ENCODE data around the gene UBA5.

Gene UBA5

GRCh38 chr3:132645058-132645457 lies 15.1 kb upstream of the UBA5 start:
- Histone ChIP-seq H3K14ac (ENCODE audit: low read length in 2 of 2) (no peak overlapping the region), H2AK5ac (ENCODE audit: low read length, severe bottlenecking) (no peak overlapping the region), H3K9ac (ENCODE audit: low read length) (peak overlapping the region; percentile 21), H3K23ac (ENCODE audit: low read length in 2 of 2) (no peak overlapping the region), H3K4me1 (ENCODE audit: control insufficient read depth, insufficient read depth, low read depth, low read length) (no peaks in the 10 kb centered on the region), H2BK120ac (ENCODE audit: low read depth, low read length) (no peak overlapping the region), H2BK5ac (ENCODE audit: low read depth, low read length, poor library complexity, severe bottlenecking) (no peak overlapping the region), H2BK15ac (ENCODE audit: low read depth, poor library complexity, severe bottlenecking) (no peak overlapping the region), H3K4me2 (ENCODE audit: low read length, poor library complexity, severe bottlenecking) (no peak overlapping the region), H3K4ac (ENCODE audit: low read depth in 1 of 2, low read length in 2 of 2) (no peak overlapping the region), H2BK12ac (ENCODE audit: low read length in 2 of 2) (no peak overlapping the region), H3K79me1 (replicated peaks; ENCODE audit: low read length, poor library complexity, severe bottlenecking) (peaks cover 10% of the 10 kb centered on the region), H3K9me3 (ENCODE audit: control insufficient read depth, low read length) (no peaks in the 10 kb centered on the region), H3K27ac (ENCODE audit: low read length, poor library complexity, severe bottlenecking) (no peak overlapping the region), H3K4me3 (ENCODE audit: insufficient read depth in 1 of 2, low read depth in 1 of 2, low read length in 2 of 2) (no peak overlapping the region), H4K91ac (ENCODE audit: low read length) (no peak overlapping the region), H2AFZ (ENCODE audit: low read depth, low read length) (no peak overlapping the region), H3K27me3 (ENCODE audit: control insufficient read depth in 1 of 2, insufficient read depth in 1 of 2, low read length in 2 of 2) (no peaks in the 10 kb centered on the region), H3K36me3 (ENCODE audit: control insufficient read depth in 1 of 2, insufficient read depth in 2 of 2, low read depth in 1 of 2, low read length in 2 of 2) (peaks cover 0 to 6% of the 10 kb centered on the region in 2 experiments), H4K8ac (ENCODE audit: low read length) (no peak overlapping the region), H3K18ac (ENCODE audit: low read depth in 1 of 2, low read length in 2 of 2) (no peak overlapping the region)
- no peak for DNase-seq
- WGBS: 87% methylated on average over 1 of the region's 1 CpG

- Histone ChIP-seq H3K14ac (ENCODE audit: low read length in 2 of 2) (no peak overlapping the region), H3K18ac (ENCODE audit: low read depth in 1 of 2, low read length in 2 of 2) (no peak overlapping the region), H3K27me3 (ENCODE audit: control insufficient read depth in 1 of 2, insufficient read depth in 1 of 2, low read length in 2 of 2) (no peaks in the 10 kb centered on the region), H2AK5ac (ENCODE audit: low read length, severe bottlenecking) (no peak overlapping the region), H3K36me3 (ENCODE audit: control insufficient read depth in 1 of 2, insufficient read depth in 2 of 2, low read depth in 1 of 2, low read length in 2 of 2) (no peaks in the 10 kb centered on the region), H3K79me1 (replicated peaks; ENCODE audit: low read length, poor library complexity, severe bottlenecking) (peaks cover 12% of the 10 kb centered on the region), H2BK5ac (ENCODE audit: low read depth, low read length, poor library complexity, severe bottlenecking) (no peak overlapping the region), H3K4me2 (ENCODE audit: low read length, poor library complexity, severe bottlenecking) (no peak overlapping the region), H3K4me1 (ENCODE audit: control insufficient read depth, insufficient read depth, low read depth, low read length) (no peaks in the 10 kb centered on the region), H2AFZ (ENCODE audit: low read depth, low read length) (no peak overlapping the region), H2BK15ac (ENCODE audit: low read depth, poor library complexity, severe bottlenecking) (no peak overlapping the region), H3K4me3 (ENCODE audit: insufficient read depth in 1 of 2, low read depth in 1 of 2, low read length in 2 of 2) (no peak overlapping the region), H4K8ac (ENCODE audit: low read length) (no peak overlapping the region), H4K91ac (ENCODE audit: low read length) (no peak overlapping the region), H3K9me3 (ENCODE audit: control insufficient read depth, low read length) (no peaks in the 10 kb centered on the region), H2BK12ac (ENCODE audit: low read length in 2 of 2) (no peak overlapping the region), H3K4ac (ENCODE audit: low read depth in 1 of 2, low read length in 2 of 2) (no peak overlapping the region), H3K9ac (ENCODE audit: low read length) (no peak overlapping the region), H3K23ac (ENCODE audit: low read length in 2 of 2) (no peak overlapping the region), H3K27ac (ENCODE audit: low read length, poor library complexity, severe bottlenecking) (no peak overlapping the region), H2BK120ac (ENCODE audit: low read depth, low read length) (no peak overlapping the region)
- DNase-seq: no peak
- 94% methylated on average over 1 of the region's 1 CpG for WGBS
Observed at GRCh38 chr3:132650153-132650552, 10.0 kb upstream of the UBA5 start.

GRCh38 chr3:132652640-132653270 lies 7.4 kb upstream of the UBA5 start:
- no peaks in the 10 kb centered on the region for H3K27me3 ChIP-seq (ENCODE audit: control insufficient read depth in 1 of 2, insufficient read depth in 1 of 2, low read length in 2 of 2)
- no peaks in the 10 kb centered on the region for H3K9me3 ChIP-seq (ENCODE audit: control insufficient read depth, low read length)
- H3K4me3 ChIP-seq (ENCODE audit: insufficient read depth in 1 of 2, low read depth in 1 of 2, low read length in 2 of 2): no peak overlapping the region
- no peaks in the 10 kb centered on the region for H3K36me3 ChIP-seq (ENCODE audit: control insufficient read depth in 1 of 2, insufficient read depth in 2 of 2, low read depth in 1 of 2, low read length in 2 of 2)
- H2BK5ac ChIP-seq (ENCODE audit: low read depth, low read length, poor library complexity, severe bottlenecking): no peak overlapping the region
- WGBS: no CpG with 5 or more reads among the region's 1 CpG
- H3K4me1 ChIP-seq (ENCODE audit: control insufficient read depth, insufficient read depth, low read depth, low read length): no peaks in the 10 kb centered on the region
- no peak overlapping the region for H3K27ac ChIP-seq (ENCODE audit: low read length, poor library complexity, severe bottlenecking)
- H4K91ac ChIP-seq (ENCODE audit: low read length): no peak overlapping the region
- no peak overlapping the region for H2BK12ac ChIP-seq (ENCODE audit: low read length in 2 of 2)
- H3K4me2 ChIP-seq (ENCODE audit: low read length, poor library complexity, severe bottlenecking): no peak overlapping the region
- DNase-seq: no peak
- no peak overlapping the region for H2BK120ac ChIP-seq (ENCODE audit: low read depth, low read length)
- H3K14ac ChIP-seq (ENCODE audit: low read length in 2 of 2): no peak overlapping the region
- no peak overlapping the region for H2AFZ ChIP-seq (ENCODE audit: low read depth, low read length)
- no peak overlapping the region for H2AK5ac ChIP-seq (ENCODE audit: low read length, severe bottlenecking)
- peaks cover 10% of the 10 kb centered on the region for H3K79me1 ChIP-seq (replicated peaks; ENCODE audit: low read length, poor library complexity, severe bottlenecking)
- no peak overlapping the region for H3K23ac ChIP-seq (ENCODE audit: low read length in 2 of 2)
- H3K4ac ChIP-seq (ENCODE audit: low read depth in 1 of 2, low read length in 2 of 2): no peak overlapping the region
- no peak overlapping the region for H2BK15ac ChIP-seq (ENCODE audit: low read depth, poor library complexity, severe bottlenecking)
- no peak overlapping the region for H4K8ac ChIP-seq (ENCODE audit: low read length)
- peak overlapping the region; percentile 14 for H3K9ac ChIP-seq (ENCODE audit: low read length)
- H3K18ac ChIP-seq (ENCODE audit: low read depth in 1 of 2, low read length in 2 of 2): no peak overlapping the region

GRCh38 chr3:132654190-132654589 lies 5.9 kb upstream of the UBA5 start:
- Histone ChIP-seq H2BK120ac (ENCODE audit: low read depth, low read length) (no peak overlapping the region), H2AK5ac (ENCODE audit: low read length, severe bottlenecking) (no peak overlapping the region), H3K4ac (ENCODE audit: low read depth in 1 of 2, low read length in 2 of 2) (no peak overlapping the region), H3K36me3 (ENCODE audit: control insufficient read depth in 1 of 2, insufficient read depth in 2 of 2, low read depth in 1 of 2, low read length in 2 of 2) (no peaks in the 10 kb centered on the region), H4K8ac (ENCODE audit: low read length) (no peak overlapping the region), H2BK15ac (ENCODE audit: low read depth, poor library complexity, severe bottlenecking) (no peak overlapping the region), H2AFZ (ENCODE audit: low read depth, low read length) (no peak overlapping the region), H3K9me3 (ENCODE audit: control insufficient read depth, low read length) (no peaks in the 10 kb centered on the region), H3K79me1 (replicated peaks; ENCODE audit: low read length, poor library complexity, severe bottlenecking) (peaks cover 8% of the 10 kb centered on the region), H3K27ac (ENCODE audit: low read length, poor library complexity, severe bottlenecking) (no peak overlapping the region), H3K4me3 (ENCODE audit: insufficient read depth in 1 of 2, low read depth in 1 of 2, low read length in 2 of 2) (no peak overlapping the region), H3K9ac (ENCODE audit: low read length) (no peak overlapping the region), H3K4me1 (ENCODE audit: control insufficient read depth, insufficient read depth, low read depth, low read length) (no peaks in the 10 kb centered on the region), H3K14ac (ENCODE audit: low read length in 2 of 2) (no peak overlapping the region), H3K23ac (ENCODE audit: low read length in 2 of 2) (no peak overlapping the region), H2BK12ac (ENCODE audit: low read length in 2 of 2) (no peak overlapping the region), H3K18ac (ENCODE audit: low read depth in 1 of 2, low read length in 2 of 2) (no peak overlapping the region), H2BK5ac (ENCODE audit: low read depth, low read length, poor library complexity, severe bottlenecking) (no peak overlapping the region), H3K27me3 (ENCODE audit: control insufficient read depth in 1 of 2, insufficient read depth in 1 of 2, low read length in 2 of 2) (no peaks in the 10 kb centered on the region), H3K4me2 (ENCODE audit: low read length, poor library complexity, severe bottlenecking) (no peak overlapping the region), H4K91ac (ENCODE audit: low read length) (no peak overlapping the region)
- no peak for DNase-seq
- 97% methylated on average over 1 of the region's 2 CpGs for WGBS

All from mesenchymal stem cell (in vitro differentiated cells and primary cell).